Measurements from ENCODE around the gene PERM1. TPM values are rescaled to one million over a fixed set of nuclear protein-coding genes. Genes with fewer than 3 reads are reported as not detected.
"Not testable (repeated sequence)": the region's sequence is repeated elsewhere in the genome, so short reads cannot be mapped to it uniquely, and the experiment has no call there.

Gene PERM1
- polyA plus RNA-seq, 1 donor (not counting 4 experiments of a cell fraction or from before 2014, with no cell fraction given), result not detected

- H3K27ac ChIP-seq (ENCODE audit: control insufficient read depth, insufficient read depth, low read length); H3K4me3 ChIP-seq (ENCODE audit: control insufficient read depth in 2 of 3, extremely low read depth in 1 of 3, insufficient read depth in 2 of 3, low read depth in 1 of 3, low read length in 3 of 3); dilution Hi-C loops (cut with MboI; ENCODE audit: extremely low pct_ligation_motif_present, low sequenced_read_pairs); H3K36me3 ChIP-seq (ENCODE audit: control insufficient read depth in 2 of 2, extremely low read depth in 1 of 2, insufficient read depth in 2 of 2, low read length in 2 of 2); H3K27me3 ChIP-seq (ENCODE audit: control insufficient read depth, extremely low read depth, insufficient read depth, low read length); H3K4me2 ChIP-seq (ENCODE audit: control insufficient read depth, extremely low read depth, insufficient read depth, low read depth, low read length); H3K9me1 ChIP-seq (ENCODE audit: control insufficient read depth, extremely low read depth, insufficient read depth, low read length); H3K9ac ChIP-seq (ENCODE audit: control insufficient read depth, extremely low read depth, insufficient read depth, low read length); H2AFZ ChIP-seq (ENCODE audit: control insufficient read depth, low read length); H4K20me1 ChIP-seq (ENCODE audit: control insufficient read depth, extremely low read depth, insufficient read depth, low read length); DNase-seq (ENCODE audit: low read depth, low spot score); FAIRE-seq; H3K9me3 ChIP-seq (ENCODE audit: control insufficient read depth, low read depth, low read length): not testable (repeated sequence)
- H3K79me2 ChIP-seq (ENCODE audit: control insufficient read depth, insufficient read depth, low read length), result peaks cover 29% of the 10 kb centered on the region
- H3K4me1 ChIP-seq (ENCODE audit: control insufficient read depth, extremely low read depth, insufficient read depth, low read length), result peaks cover 25% of the 10 kb centered on the region
These were observed 35.8 kb upstream of the PERM1 start for GRCh38 chr1:1017397-1018320.

GRCh38 chr1:1014799-1015681 lies 33.1 kb upstream of the PERM1 start:
- H3K9me1 ChIP-seq (ENCODE audit: control insufficient read depth, extremely low read depth, insufficient read depth, low read length), result no peaks in the 10 kb centered on the region
- no peak for TF ChIP-seq EZH2 (IDR thresholded peaks at IDR 0.05; ENCODE audit: low read length)
- TF ChIP-seq, protein P1, sequence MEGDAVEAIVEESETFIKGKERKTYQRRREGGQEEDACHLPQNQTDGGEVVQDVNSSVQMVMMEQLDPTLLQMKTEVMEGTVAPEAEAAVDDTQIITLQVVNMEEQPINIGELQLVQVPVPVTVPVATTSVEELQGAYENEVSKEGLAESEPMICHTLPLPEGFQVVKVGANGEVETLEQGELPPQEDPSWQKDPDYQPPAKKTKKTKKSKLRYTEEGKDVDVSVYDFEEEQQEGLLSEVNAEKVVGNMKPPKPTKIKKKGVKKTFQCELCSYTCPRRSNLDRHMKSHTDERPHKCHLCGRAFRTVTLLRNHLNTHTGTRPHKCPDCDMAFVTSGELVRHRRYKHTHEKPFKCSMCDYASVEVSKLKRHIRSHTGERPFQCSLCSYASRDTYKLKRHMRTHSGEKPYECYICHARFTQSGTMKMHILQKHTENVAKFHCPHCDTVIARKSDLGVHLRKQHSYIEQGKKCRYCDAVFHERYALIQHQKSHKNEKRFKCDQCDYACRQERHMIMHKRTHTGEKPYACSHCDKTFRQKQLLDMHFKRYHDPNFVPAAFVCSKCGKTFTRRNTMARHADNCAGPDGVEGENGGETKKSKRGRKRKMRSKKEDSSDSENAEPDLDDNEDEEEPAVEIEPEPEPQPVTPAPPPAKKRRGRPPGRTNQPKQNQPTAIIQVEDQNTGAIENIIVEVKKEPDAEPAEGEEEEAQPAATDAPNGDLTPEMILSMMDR (optimal IDR thresholded peaks at IDR 0.05 in 1 of 3, IDR thresholded peaks at IDR 0.05 in 1 of 3, conservative IDR thresholded peaks at IDR 0.05 in 1 of 3; ENCODE audit: extremely low read depth in 1 of 3, insufficient read depth in 2 of 3, low read length in 3 of 3), result peak in 2 of 3 experiments; percentile 23 to 70
- dilution Hi-C loops (cut with MboI; ENCODE audit: extremely low pct_ligation_motif_present, low sequenced_read_pairs), result no loop called here
- FAIRE-seq (no peak), DNase-seq (ENCODE audit: low read depth, low spot score) (no peak)
- H3K79me2 ChIP-seq (ENCODE audit: control insufficient read depth, insufficient read depth, low read length), result peaks cover 9% of the 10 kb centered on the region
- H4K20me1 ChIP-seq (ENCODE audit: control insufficient read depth, extremely low read depth, insufficient read depth, low read length), result no peaks in the 10 kb centered on the region
- no peaks in the 10 kb centered on the region for H3K27me3 ChIP-seq (ENCODE audit: control insufficient read depth, extremely low read depth, insufficient read depth, low read length)
- no peak overlapping the region for H3K27ac ChIP-seq (ENCODE audit: control insufficient read depth, insufficient read depth, low read length)
- peak overlapping the region in 1 of 3 experiments; percentile 66 for H3K4me3 ChIP-seq (ENCODE audit: control insufficient read depth in 2 of 3, extremely low read depth in 1 of 3, insufficient read depth in 2 of 3, low read depth in 1 of 3, low read length in 3 of 3)
- no peaks in the 10 kb centered on the region for H3K36me3 ChIP-seq (ENCODE audit: control insufficient read depth in 2 of 2, extremely low read depth in 1 of 2, insufficient read depth in 2 of 2, low read length in 2 of 2)
- peaks cover 12% of the 10 kb centered on the region for H3K4me1 ChIP-seq (ENCODE audit: control insufficient read depth, extremely low read depth, insufficient read depth, low read length)
- H3K4me2 ChIP-seq (ENCODE audit: control insufficient read depth, extremely low read depth, insufficient read depth, low read depth, low read length), result peak overlapping the region; percentile 98
- no peak overlapping the region for H2AFZ ChIP-seq (ENCODE audit: control insufficient read depth, low read length)
- no peaks in the 10 kb centered on the region for H3K9me3 ChIP-seq (ENCODE audit: control insufficient read depth, low read depth, low read length)
- no peak overlapping the region for H3K9ac ChIP-seq (ENCODE audit: control insufficient read depth, extremely low read depth, insufficient read depth, low read length)

All from keratinocyte (primary cell).